ENCODE measurements around the gene WDR73. TPM values are rescaled to one million over a fixed set of nuclear protein-coding genes. Genes with fewer than 3 reads are reported as not detected.

The WDR73 gene
- total RNA-seq, 1 donor from 2014 or later: 16.2 TPM

DNA sequence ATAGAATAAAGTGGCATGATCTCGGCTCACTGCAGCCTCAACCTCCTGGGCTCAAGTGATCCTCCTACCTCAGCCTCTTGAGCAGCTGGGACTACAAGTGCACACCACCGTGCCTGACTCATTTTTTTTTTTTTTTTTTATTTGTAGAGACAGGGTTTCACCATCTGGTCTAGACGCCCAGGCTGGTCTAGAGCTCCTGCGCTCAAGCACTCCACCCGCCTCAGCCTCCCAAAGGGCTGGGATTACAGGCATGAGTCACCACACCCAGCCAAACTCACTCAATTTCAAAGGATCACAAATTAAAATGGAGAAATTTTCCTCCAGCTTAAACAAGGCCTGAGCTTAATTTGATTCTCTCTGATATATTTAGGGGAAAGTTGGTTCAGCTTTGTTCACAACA lies 31.2 kb upstream of the WDR73 start:
- peaks cover 6 to 15% (median 12%) of the 10 kb centered on the region in 3 donors for H3K36me3 ChIP-seq (ENCODE audit: control insufficient read depth in 3 of 3, insufficient read depth in 3 of 3, low read length in 3 of 3)
- no peak overlapping the region for H3K4me3 ChIP-seq (ENCODE audit: low read length in 3 of 3)
- no peaks in the 10 kb centered on the region for H3K27me3 ChIP-seq (ENCODE audit: control insufficient read depth in 3 of 3, insufficient read depth in 3 of 3, low read length in 3 of 3)
- H3K4me1 ChIP-seq (ENCODE audit: control insufficient read depth in 3 of 3, insufficient read depth in 3 of 3, low read length in 3 of 3): no peaks in the 10 kb centered on the region
- peak overlapping the region; percentile 0 for H3K27ac ChIP-seq (ENCODE audit: low read depth, low read length)
- no peak overlapping the region for H3K9ac ChIP-seq (ENCODE audit: low read depth in 1 of 3, low read length in 3 of 3)
- no peaks in the 10 kb centered on the region for H3K9me3 ChIP-seq (ENCODE audit: control insufficient read depth in 3 of 3, low read length in 3 of 3)

DNA sequence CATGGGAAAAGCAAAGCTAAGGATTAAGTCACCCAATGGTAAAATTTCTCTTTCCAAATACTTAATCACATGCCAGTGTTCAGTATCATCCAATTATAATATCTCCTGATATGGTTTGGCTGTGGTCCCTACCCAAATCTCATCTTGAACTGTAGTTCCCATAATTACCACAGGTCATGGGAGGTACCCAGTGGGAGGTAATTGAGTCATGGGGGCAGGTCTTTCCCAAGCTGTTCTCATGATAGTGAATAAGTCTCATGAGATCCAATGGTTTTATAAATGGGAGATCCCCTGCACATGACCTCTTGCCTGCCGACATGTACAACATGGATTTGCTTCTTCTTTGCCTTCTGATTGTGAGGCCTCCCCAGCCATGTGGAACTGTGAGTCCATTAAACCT lies 30.0 kb upstream of the WDR73 start:
- no peak overlapping the region for H3K9ac ChIP-seq (ENCODE audit: low read depth in 1 of 3, low read length in 3 of 3)
- H3K36me3 ChIP-seq (ENCODE audit: control insufficient read depth in 3 of 3, insufficient read depth in 3 of 3, low read length in 3 of 3): peaks cover 10 to 22% (median 14%) of the 10 kb centered on the region in 3 donors
- H3K27me3 ChIP-seq (ENCODE audit: control insufficient read depth in 3 of 3, insufficient read depth in 3 of 3, low read length in 3 of 3): no peaks in the 10 kb centered on the region
- no peaks in the 10 kb centered on the region for H3K9me3 ChIP-seq (ENCODE audit: control insufficient read depth in 3 of 3, low read length in 3 of 3)
- no peak overlapping the region for H3K4me3 ChIP-seq (ENCODE audit: low read length in 3 of 3)
- no peak overlapping the region for H3K27ac ChIP-seq (ENCODE audit: low read depth, low read length)
- no peaks in the 10 kb centered on the region for H3K4me1 ChIP-seq (ENCODE audit: control insufficient read depth in 3 of 3, insufficient read depth in 3 of 3, low read length in 3 of 3)

DNA sequence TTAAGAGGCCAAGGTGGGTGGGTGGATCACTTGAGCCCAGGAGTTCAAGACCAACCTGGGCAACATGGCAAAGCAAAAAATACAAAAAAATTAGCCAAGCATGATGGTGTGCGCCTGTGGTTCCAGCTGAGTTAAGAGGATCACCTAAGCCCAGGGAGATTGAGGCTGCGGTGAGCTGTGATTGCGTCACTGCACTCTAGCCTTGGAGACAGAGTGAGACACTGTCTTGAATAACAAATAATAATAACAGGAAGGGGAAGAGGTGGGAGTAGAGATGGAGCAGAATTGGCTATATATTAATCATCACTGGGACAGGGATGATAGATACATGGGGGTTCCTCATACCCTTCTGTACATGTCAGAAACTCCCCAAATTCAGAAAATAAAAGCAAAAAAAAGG lies 27.7 kb upstream of the WDR73 start:
- Histone ChIP-seq H3K9me3 (ENCODE audit: control insufficient read depth in 3 of 3, low read length in 3 of 3) (no peaks in the 10 kb centered on the region), H3K27ac (ENCODE audit: low read depth, low read length) (no peak overlapping the region), H3K27me3 (ENCODE audit: control insufficient read depth in 3 of 3, insufficient read depth in 3 of 3, low read length in 3 of 3) (no peaks in the 10 kb centered on the region), H3K4me3 (ENCODE audit: low read length in 3 of 3) (no peak overlapping the region), H3K9ac (ENCODE audit: low read depth in 1 of 3, low read length in 3 of 3) (no peak overlapping the region), H3K4me1 (ENCODE audit: control insufficient read depth in 3 of 3, insufficient read depth in 3 of 3, low read length in 3 of 3) (no peaks in the 10 kb centered on the region), H3K36me3 (ENCODE audit: control insufficient read depth in 3 of 3, insufficient read depth in 3 of 3, low read length in 3 of 3) (peaks cover 8 to 21% (median 16%) of the 10 kb centered on the region in 3 donors)

DNA sequence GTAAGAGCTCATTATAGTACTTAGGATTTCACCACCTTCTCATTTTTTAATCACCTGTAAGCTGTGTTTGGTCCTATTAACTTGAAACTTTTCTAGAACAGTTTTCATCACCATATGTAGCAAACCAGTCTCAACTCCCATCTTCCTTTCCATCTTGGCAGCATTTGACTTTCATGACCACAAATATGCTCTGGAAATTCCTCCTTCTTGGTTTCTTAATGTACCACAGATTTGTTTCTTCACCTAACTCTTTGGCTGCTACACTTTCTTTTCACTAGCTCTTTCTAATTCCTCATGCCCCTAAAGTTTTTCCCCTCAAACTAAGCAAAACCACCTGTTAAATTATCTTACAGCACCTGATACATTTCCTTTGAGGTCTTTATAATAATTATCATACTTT lies 17.1 kb upstream of the WDR73 start:
- Histone ChIP-seq H3K36me3 (ENCODE audit: control insufficient read depth in 3 of 3, insufficient read depth in 3 of 3, low read length in 3 of 3) (peaks cover 10 to 32% (median 23%) of the 10 kb centered on the region in 3 donors), H3K9ac (ENCODE audit: low read depth in 1 of 3, low read length in 3 of 3) (no peak overlapping the region), H3K4me1 (ENCODE audit: control insufficient read depth in 3 of 3, insufficient read depth in 3 of 3, low read length in 3 of 3) (no peaks in the 10 kb centered on the region), H3K27ac (ENCODE audit: low read depth, low read length) (no peak overlapping the region), H3K9me3 (ENCODE audit: control insufficient read depth in 3 of 3, low read length in 3 of 3) (no peaks in the 10 kb centered on the region), H3K4me3 (ENCODE audit: low read length in 3 of 3) (no peak overlapping the region), H3K27me3 (ENCODE audit: control insufficient read depth in 3 of 3, insufficient read depth in 3 of 3, low read length in 3 of 3) (no peaks in the 10 kb centered on the region)

DNA sequence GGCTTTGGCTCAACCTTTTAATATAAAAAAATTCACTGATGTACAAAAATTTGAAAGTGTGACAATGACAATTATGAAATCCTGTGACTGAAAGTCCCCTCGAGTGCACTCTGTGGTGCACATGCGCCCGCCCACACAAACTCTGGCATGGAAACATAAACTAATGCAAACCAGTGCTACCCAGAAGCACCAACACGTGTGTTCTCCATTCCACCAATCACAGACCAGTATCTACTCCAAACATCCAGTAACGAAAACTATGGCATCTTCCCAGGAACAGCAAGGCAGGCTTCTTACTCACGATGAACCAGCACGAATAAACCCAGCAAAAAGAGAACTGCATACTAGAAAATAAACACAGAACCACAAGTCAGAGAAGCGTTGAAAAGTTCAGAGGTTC lies 15.6 kb upstream of the WDR73 start:
- Histone ChIP-seq H3K36me3 (ENCODE audit: control insufficient read depth in 3 of 3, insufficient read depth in 3 of 3, low read length in 3 of 3) (peaks cover 11 to 43% (median 25%) of the 10 kb centered on the region in 3 donors), H3K27ac (ENCODE audit: low read depth, low read length) (no peak overlapping the region), H3K4me1 (ENCODE audit: control insufficient read depth in 3 of 3, insufficient read depth in 3 of 3, low read length in 3 of 3) (no peaks in the 10 kb centered on the region), H3K9me3 (ENCODE audit: control insufficient read depth in 3 of 3, low read length in 3 of 3) (no peaks in the 10 kb centered on the region), H3K4me3 (ENCODE audit: low read length in 3 of 3) (no peak overlapping the region), H3K27me3 (ENCODE audit: control insufficient read depth in 3 of 3, insufficient read depth in 3 of 3, low read length in 3 of 3) (no peaks in the 10 kb centered on the region), H3K9ac (ENCODE audit: low read depth in 1 of 3, low read length in 3 of 3) (no peak overlapping the region)

DNA sequence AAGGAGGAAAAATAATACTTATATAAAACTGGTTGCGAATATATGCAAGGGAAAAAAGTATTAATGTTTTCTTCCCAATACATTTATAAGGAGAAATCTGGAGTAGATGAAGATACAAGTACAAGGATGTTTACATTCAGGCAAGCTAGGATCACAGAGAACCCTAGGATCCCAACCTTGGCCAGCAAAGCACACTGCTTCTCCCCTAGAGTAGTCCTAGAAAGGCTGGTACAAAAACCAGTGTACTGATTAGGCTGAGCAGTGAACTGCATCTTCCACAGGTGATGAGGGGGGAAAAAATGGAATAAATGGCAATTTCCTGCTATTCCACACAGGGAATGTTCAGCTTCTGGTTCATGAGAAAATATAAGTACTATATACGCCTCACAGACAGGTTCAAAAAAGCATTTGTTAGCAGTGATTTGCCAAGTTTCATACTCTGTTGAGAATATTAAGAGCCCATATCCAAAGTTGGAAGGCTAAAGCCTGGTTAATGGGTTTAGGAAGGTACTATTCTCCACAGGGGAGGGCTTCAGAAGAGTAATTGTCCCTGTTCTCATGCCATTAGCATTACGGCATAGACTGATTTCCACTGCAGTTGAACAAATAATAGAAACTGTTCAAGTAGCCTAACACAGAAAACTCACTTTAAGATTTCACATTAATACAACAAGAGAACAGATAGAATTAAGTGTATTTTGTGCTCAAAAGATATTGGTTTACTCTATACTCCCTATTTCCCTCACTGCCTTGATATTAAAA lies 14.3 kb upstream of the WDR73 start:
- Histone ChIP-seq H3K9ac (ENCODE audit: low read depth in 1 of 3, low read length in 3 of 3) (no peak overlapping the region), H3K27me3 (ENCODE audit: control insufficient read depth in 3 of 3, insufficient read depth in 3 of 3, low read length in 3 of 3) (no peaks in the 10 kb centered on the region), H3K4me1 (ENCODE audit: control insufficient read depth in 3 of 3, insufficient read depth in 3 of 3, low read length in 3 of 3) (no peaks in the 10 kb centered on the region), H3K4me3 (ENCODE audit: low read length in 3 of 3) (no peak overlapping the region), H3K9me3 (ENCODE audit: control insufficient read depth in 3 of 3, low read length in 3 of 3) (no peaks in the 10 kb centered on the region), H3K27ac (ENCODE audit: low read depth, low read length) (no peak overlapping the region), H3K36me3 (ENCODE audit: control insufficient read depth in 3 of 3, insufficient read depth in 3 of 3, low read length in 3 of 3) (peaks cover 8 to 44% (median 24%) of the 10 kb centered on the region in 3 donors)

DNA sequence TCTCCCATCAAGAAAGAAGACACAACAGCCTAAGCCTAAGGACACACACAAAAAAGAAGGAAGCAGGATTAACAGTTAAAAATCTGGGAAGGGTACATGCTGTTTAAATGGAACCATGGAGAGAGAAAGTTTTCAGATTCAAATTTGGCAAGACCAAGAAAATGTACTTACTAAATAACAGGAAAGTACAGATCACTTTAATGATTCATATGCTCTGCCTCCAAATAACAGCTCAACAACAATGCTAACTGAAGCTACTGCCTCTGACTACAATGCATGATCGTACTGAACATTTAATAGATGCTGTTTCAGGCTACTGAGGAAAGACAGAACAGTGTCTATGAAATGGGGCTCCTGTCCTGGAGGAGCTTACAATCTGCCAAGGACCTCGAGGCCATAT lies 12.3 kb upstream of the WDR73 start:
- H3K9ac ChIP-seq (ENCODE audit: low read depth in 1 of 3, low read length in 3 of 3): no peak overlapping the region
- H3K4me3 ChIP-seq (ENCODE audit: low read length in 3 of 3): no peak overlapping the region
- no peaks in the 10 kb centered on the region for H3K4me1 ChIP-seq (ENCODE audit: control insufficient read depth in 3 of 3, insufficient read depth in 3 of 3, low read length in 3 of 3)
- peaks cover 8 to 39% (median 24%) of the 10 kb centered on the region in 3 donors for H3K36me3 ChIP-seq (ENCODE audit: control insufficient read depth in 3 of 3, insufficient read depth in 3 of 3, low read length in 3 of 3)
- no peak overlapping the region for H3K27ac ChIP-seq (ENCODE audit: low read depth, low read length)
- H3K27me3 ChIP-seq (ENCODE audit: control insufficient read depth in 3 of 3, insufficient read depth in 3 of 3, low read length in 3 of 3): no peaks in the 10 kb centered on the region
- H3K9me3 ChIP-seq (ENCODE audit: control insufficient read depth in 3 of 3, low read length in 3 of 3): no peaks in the 10 kb centered on the region

DNA sequence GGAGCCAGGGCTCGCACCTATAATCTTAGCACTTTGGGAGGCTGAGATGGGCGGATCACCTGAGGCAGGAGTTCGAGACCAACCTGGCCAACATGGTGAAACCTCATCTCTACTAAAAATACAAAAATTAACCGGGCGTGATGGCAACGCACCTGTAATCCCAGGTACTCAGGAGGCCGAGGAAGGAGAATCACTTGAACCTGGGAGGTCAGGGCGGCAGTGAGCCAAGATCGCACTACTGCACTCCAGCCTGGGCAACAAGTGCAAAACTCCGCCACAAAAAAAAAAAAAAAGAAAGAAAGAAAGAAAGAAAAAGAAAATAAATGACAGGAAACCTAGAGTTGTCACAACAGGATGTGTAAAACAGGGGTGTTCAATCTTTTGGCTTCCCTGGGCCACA lies 6.9 kb upstream of the WDR73 start:
- no peak overlapping the region for H3K27ac ChIP-seq (ENCODE audit: low read depth, low read length)
- H3K4me3 ChIP-seq (ENCODE audit: low read length in 3 of 3): no peak overlapping the region
- H3K9ac ChIP-seq (ENCODE audit: low read depth in 1 of 3, low read length in 3 of 3): no peak overlapping the region
- H3K4me1 ChIP-seq (ENCODE audit: control insufficient read depth in 3 of 3, insufficient read depth in 3 of 3, low read length in 3 of 3): peaks cover 7 to 18% (median 15%) of the 10 kb centered on the region in 3 donors
- H3K27me3 ChIP-seq (ENCODE audit: control insufficient read depth in 3 of 3, insufficient read depth in 3 of 3, low read length in 3 of 3): no peaks in the 10 kb centered on the region
- peaks cover 4 to 11% (median 8%) of the 10 kb centered on the region in 3 donors for H3K36me3 ChIP-seq (ENCODE audit: control insufficient read depth in 3 of 3, insufficient read depth in 3 of 3, low read length in 3 of 3)
- H3K9me3 ChIP-seq (ENCODE audit: control insufficient read depth in 3 of 3, low read length in 3 of 3): no peaks in the 10 kb centered on the region

DNA sequence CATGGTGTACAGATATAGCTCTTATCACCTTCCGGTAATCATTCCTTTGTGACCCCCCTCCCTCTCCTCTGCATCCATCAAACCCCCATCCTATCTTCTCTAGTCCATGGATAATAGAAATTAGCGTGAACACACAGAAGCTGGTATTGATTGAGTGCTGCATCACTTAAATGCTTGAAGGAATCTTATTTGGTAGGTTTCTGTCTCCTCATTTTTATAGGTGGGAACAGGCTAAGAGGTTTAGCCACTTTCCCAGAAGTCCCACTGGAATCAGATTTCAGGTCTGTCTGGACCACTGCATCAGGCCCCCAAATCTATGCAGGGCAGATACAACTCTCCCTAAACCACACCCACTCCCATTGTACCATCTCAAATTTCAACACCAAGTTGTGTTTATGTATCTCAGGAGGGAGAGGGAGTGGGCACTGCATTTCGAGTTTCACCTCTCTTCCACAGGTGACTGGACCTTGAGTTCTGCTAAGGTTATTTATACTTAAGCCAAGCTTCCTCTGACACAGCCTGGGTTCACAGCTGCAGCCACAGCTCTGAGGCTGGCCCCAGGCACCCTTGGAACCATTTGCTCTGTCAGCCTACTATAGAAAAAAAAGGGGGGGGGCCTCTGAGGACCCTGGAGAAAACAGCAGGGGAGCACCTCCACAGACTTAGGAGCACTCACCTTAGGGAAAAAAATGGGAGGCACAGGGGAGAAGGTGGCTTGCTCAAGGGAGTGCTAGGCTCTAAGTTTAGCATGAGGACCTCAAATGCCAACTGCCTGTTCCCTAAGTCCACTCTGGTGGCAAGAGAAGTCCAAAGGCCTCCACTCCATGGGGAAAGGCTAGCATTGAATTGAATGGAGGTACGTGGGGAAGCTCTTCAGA lies 6.1 kb upstream of the WDR73 start:
- Histone ChIP-seq H3K9ac (ENCODE audit: low read depth in 1 of 3, low read length in 3 of 3) (no peak overlapping the region), H3K9me3 (ENCODE audit: control insufficient read depth in 3 of 3, low read length in 3 of 3) (no peaks in the 10 kb centered on the region), H3K36me3 (ENCODE audit: control insufficient read depth in 3 of 3, insufficient read depth in 3 of 3, low read length in 3 of 3) (peaks cover 0 to 5% (median 3%) of the 10 kb centered on the region in 3 donors), H3K4me3 (ENCODE audit: low read length in 3 of 3) (no peak overlapping the region), H3K27ac (ENCODE audit: low read depth, low read length) (no peak overlapping the region), H3K4me1 (ENCODE audit: control insufficient read depth in 3 of 3, insufficient read depth in 3 of 3, low read length in 3 of 3) (peaks cover 8 to 25% (median 17%) of the 10 kb centered on the region in 3 donors), H3K27me3 (ENCODE audit: control insufficient read depth in 3 of 3, insufficient read depth in 3 of 3, low read length in 3 of 3) (no peaks in the 10 kb centered on the region)

All from skeletal muscle tissue (tissue), 4 donors.